Fibroblast of pulmonary artery (primary cell): ENCODE results near the gene COL20A1.

Source experiments
- DNase-seq: peaks from one replicate; pipeline ENCODE4 v3.0.0-alpha.2; 2010; ENCODE audit warnings: low read depth
- H3K4me3 ChIP-seq: replicated peaks from 2 replicates; pipeline ENCODE4 v1.5.1; 2011; ENCODE audit warnings: low read depth, mild to moderate bottlenecking, control low read depth, low read length, moderate library complexity
- TF ChIP-seq, protein P1 (sequence below): IDR thresholded peaks from 2 replicates; pipeline ENCODE4 v1.5.1; 2011; ENCODE audit warnings: mild to moderate bottlenecking, control low read depth, low read length, inconsistent platforms; ENCODE audit errors: missing control alignments

COL20A1 gene

DNA sequence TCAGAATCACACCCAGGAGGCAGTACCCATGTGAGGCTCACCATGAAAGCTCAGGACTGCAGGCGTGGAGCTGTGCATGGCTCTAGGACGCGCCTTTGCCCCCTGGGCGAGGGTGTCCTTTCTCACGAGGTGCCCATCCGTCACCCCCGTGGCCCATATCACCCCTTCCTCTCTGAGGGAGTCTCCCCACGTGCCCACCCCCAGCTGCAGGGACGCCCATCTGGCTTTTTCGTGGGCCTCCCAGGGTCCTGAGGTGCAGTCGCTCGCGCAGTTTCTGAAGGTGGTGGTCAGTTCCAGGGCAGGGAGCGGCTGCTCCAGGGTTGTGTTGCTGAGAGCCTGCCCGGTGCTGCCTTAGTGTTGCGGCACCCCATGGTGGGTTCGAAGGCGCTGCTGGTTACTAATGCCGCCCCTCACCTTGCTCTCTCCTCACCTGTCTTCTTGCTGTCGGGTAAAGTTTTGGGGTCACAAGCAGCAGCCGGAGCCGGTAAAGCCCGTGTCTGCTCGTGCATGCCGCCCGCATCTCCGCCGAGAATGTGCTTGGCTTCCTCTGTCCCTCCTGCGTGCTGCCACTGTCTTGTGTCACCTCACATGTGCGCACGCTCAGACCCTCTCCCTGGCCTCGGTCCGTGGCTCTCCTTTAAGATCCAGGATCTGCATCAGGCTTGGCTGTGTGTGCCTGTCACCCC is 9.4 kb upstream of the COL20A1 start:
- H3K4me3 ChIP-seq, result no peak overlapping the region

DNA sequence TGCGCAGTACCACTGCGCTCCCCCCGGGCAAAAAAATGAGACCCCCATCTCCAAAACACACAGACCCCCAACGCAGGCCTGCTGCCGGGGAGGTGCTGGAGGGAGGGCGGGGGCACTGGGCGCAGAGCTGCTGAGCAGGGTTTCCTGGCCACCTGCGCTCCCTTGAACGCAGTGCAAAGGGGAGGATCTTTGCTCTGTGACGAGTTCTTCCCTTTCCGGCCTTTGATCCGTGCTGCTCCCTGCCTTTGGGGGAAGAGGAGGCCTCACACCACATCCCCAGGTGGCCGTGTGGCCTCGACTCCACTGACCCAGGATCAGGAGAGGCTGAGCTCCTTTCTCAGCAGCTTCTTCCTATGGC is 8.9 kb upstream of the COL20A1 start:
- no peak for DNase-seq
- no peak overlapping the region for H3K4me3 ChIP-seq
- TF ChIP-seq, protein P1, sequence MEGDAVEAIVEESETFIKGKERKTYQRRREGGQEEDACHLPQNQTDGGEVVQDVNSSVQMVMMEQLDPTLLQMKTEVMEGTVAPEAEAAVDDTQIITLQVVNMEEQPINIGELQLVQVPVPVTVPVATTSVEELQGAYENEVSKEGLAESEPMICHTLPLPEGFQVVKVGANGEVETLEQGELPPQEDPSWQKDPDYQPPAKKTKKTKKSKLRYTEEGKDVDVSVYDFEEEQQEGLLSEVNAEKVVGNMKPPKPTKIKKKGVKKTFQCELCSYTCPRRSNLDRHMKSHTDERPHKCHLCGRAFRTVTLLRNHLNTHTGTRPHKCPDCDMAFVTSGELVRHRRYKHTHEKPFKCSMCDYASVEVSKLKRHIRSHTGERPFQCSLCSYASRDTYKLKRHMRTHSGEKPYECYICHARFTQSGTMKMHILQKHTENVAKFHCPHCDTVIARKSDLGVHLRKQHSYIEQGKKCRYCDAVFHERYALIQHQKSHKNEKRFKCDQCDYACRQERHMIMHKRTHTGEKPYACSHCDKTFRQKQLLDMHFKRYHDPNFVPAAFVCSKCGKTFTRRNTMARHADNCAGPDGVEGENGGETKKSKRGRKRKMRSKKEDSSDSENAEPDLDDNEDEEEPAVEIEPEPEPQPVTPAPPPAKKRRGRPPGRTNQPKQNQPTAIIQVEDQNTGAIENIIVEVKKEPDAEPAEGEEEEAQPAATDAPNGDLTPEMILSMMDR, result no peak

More for the DNA sequence above, 9.4 kb upstream of the COL20A1 start:
- TF ChIP-seq, protein P1, result no peak
- no peak for DNase-seq

DNA sequence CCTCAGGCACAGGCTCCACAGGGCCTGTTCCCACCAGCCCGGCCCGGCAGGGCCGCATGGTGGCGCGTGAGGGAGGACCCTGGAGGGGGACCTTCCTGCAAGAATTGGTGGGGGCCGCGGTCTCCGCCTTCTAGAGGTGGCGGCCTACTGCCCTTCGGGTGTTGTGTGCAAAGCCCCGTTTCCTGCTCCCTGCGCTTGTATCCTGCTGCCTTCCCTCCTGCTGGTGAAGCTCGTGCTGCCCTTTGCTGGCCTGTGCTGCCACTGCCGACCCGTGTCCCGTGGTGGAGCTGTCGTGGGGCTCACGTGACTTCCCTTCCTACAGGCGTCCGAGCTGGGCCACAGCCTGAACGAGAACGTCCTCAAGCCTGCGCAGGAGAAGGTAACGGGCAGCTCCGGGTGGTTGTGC is 8.4 kb upstream of the COL20A1 start:
- TF ChIP-seq, protein P1, result no peak
- no peak overlapping the region for H3K4me3 ChIP-seq
- DNase-seq, result no peak

DNA sequence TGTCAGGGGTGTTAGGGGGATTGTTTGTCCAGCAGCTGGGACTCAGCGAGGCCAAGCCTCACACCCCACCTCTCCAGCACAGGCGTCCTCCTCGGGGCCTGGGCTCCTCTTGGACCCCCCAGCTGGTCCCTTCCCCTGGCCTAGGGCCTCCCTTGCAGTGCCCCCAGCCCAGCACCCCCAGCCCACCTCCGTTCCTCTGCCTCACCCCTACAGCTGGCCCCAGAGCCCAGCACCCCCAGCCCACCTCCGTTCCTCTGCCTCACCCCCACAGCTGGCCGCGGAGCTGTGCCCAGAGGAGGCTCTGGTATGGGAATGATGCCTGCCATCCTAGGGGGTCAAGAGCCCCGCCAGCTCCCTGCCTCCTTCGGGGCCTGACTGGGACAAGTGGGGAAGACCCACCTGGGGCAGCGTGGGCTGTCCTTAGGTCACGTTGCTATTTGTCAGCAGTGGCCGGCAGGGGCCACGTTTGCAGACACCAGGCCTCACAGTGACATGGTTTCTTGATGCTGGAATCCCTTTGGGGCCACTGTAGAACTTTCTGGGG is 7.9 kb upstream of the COL20A1 start:
- H3K4me3 ChIP-seq, result no peak overlapping the region
- DNase-seq, result no peak
- TF ChIP-seq, protein P1, result no peak

DNA sequence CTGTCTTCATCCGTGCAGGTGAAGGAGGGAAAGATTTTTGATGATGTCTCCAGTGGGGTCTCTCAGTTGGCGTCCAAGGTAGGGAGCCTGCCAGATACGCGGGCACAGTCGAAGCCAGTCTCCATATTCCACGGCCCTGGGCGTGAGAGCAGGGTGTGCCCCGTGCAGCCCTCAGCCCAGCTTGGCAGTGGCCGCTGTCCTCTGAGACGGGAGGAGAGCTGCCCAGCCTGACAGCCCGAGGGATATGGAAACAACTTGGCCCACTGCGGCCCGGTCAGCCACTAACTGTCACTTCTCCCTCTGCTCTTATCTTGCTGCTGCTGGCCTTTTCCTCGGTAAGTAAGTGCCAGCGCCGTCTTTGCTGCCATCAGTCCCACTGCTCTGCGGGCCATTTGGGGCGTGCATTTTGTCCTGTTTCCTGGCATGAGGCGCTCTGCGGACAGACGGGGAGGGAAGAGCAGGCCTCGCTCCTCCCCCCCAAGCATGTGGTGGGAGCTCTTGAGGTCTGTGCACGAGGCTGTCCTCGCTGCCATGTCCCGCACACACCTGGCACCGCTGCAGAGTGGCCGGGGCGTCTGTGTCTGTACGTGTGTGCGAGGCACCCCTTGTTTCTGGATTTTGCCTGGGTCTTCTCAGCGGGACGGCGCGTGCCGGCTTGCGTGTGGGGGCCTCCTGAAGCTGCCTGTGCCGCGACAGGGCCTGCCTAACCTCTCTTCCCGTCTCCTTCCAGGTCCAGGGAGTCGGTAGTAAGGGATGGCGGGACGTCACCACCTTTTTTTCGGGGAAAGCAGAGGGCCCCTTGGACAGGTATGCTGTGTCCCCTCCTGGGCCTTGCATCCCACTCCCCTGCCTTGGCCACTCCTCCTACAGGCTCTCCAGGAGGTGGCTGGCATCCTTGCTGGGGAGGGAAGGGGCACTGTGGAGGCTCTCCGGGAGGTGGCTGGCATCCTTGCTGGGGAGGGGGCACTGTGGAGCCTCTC is 7.1 kb upstream of the COL20A1 start:
- DNase-seq, result no peak
- no peak overlapping the region for H3K4me3 ChIP-seq
- TF ChIP-seq, protein P1, result no peak

DNA sequence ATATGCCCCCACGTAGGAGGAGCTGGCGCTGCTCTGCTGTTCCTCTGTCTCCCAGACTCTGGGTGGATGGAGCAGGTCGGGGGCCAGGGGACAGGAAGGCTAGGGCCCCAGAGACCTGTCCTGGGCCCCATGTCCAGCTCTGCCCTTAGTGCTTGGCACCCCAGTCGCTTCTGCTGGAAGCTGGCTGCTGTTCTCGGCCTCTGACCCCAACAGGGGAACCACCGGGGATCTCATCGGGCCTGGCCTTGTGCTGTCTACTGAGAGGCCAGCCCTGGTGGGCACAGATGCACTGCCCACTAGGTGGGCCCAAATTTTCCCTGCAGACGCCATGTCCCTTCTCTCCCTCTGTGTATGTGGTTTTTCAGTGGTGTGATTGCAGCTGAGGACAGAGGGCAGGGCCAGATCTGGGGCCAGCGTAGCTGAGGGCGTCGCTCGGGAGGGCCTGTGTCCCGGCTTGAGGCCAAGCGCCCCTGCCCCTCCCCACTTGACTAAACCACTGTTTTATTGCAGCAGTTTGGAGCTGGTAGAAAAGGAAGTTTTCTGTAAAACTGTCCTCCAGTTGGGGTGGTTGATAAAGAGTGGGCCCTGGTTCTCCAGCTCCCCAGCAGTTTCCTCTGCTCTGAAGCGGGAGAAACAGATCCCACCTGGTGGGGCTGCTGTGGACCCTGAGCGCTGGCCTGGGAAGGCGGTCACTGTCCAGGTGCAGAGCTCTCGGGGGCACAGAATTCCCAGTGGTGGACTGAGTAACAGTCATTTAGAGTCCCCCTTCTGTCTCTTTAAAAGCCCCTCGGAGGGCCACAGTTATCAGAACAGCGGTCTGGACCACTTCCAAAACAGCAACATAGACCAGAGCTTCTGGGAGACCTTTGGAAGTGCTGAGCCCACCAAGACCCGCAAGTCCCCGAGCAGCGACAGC is 5.9 kb upstream of the COL20A1 start:
- no peak for DNase-seq
- no peak overlapping the region for H3K4me3 ChIP-seq
- TF ChIP-seq, protein P1, result no peak
